ENCODE results near the gene IFT27.

IFT27 gene

GRCh38 chr22:36814801-36815200 lies 38.9 kb upstream of the IFT27 start:
- POLR2A ChIA-PET = no interaction called here
- CTCF ChIA-PET = interaction anchor here (0.9 kb wide), 1 partner anchor 41 kb away, joined by 3 read pairs; no protein-coding TSS in a partner anchor
- no peak for TF ChIP-seq CTCF (IDR thresholded peaks at IDR 0.05; ENCODE audit: insufficient read depth, low read length, missing control alignments)

GRCh38 chr22:36811094-36811800 lies 35.3 kb upstream of the IFT27 start:
- POLR2A ChIA-PET = no interaction called here
- CTCF ChIA-PET = interaction anchor here (2.6 kb wide), 1 partner anchor 45 kb away, joined by 9 read pairs; no protein-coding TSS in a partner anchor
- DNase-seq (ENCODE audit: low read depth, low spot score) = no peak
- no peak overlapping the region for H3K4me3 ChIP-seq (ENCODE audit: low read depth, low read length)
- TF ChIP-seq CTCF (IDR thresholded peaks at IDR 0.05; ENCODE audit: insufficient read depth, low read length, missing control alignments) = no peak

More at GRCh38 chr22:36814801-36815200, 38.9 kb upstream of the IFT27 start:
- DNase-seq (ENCODE audit: low read depth, low spot score) = no peak
- H3K4me3 ChIP-seq (ENCODE audit: low read depth, low read length) = no peak overlapping the region

- H3K4me3 ChIP-seq (ENCODE audit: low read depth, low read length) = no peak overlapping the region
- no peak for DNase-seq (ENCODE audit: low read depth, low spot score)
- TF ChIP-seq CTCF (IDR thresholded peaks at IDR 0.05; ENCODE audit: insufficient read depth, low read length, missing control alignments) = no peak
- ChIA-PET POLR2A (no interaction called here), CTCF (interaction anchor here (1.2 kb wide), 1 partner anchor 29 kb away, joined by 3 read pairs; no protein-coding TSS in a partner anchor)
Observed at GRCh38 chr22:36809351-36809750, 33.4 kb upstream of the IFT27 start.

GRCh38 chr22:36808721-36809344 lies 32.9 kb upstream of the IFT27 start:
- POLR2A ChIA-PET = no interaction called here
- CTCF ChIA-PET = interaction anchor here (1.0 to 1.2 kb wide), 2 partner anchors 28 to 169 kb away, joined by 3 read pairs; no protein-coding TSS in a partner anchor
- no peak overlapping the region for H3K4me3 ChIP-seq (ENCODE audit: low read depth, low read length)
- no peak for TF ChIP-seq CTCF (IDR thresholded peaks at IDR 0.05; ENCODE audit: insufficient read depth, low read length, missing control alignments)
- DNase-seq (ENCODE audit: low read depth, low spot score) = no peak

- POLR2A ChIA-PET = no interaction called here
- DNase-seq (ENCODE audit: low read depth, low spot score) = no peak
- CTCF ChIA-PET = no interaction called here
- no peak overlapping the region for H3K4me3 ChIP-seq (ENCODE audit: low read depth, low read length)
- no peak for TF ChIP-seq CTCF (IDR thresholded peaks at IDR 0.05; ENCODE audit: insufficient read depth, low read length, missing control alignments)
Observed at GRCh38 chr22:36807627-36808026, 31.7 kb upstream of the IFT27 start.

GRCh38 chr22:36806835-36807234 lies 30.9 kb upstream of the IFT27 start:
- ChIA-PET POLR2A (no interaction called here), CTCF (interaction anchor here (1.9 to 2.1 kb wide), 2 partner anchors 47 to 50 kb away, joined by 7 read pairs; no protein-coding TSS in a partner anchor)
- TF ChIP-seq CTCF (IDR thresholded peaks at IDR 0.05; ENCODE audit: insufficient read depth, low read length, missing control alignments) = no peak
- DNase-seq (ENCODE audit: low read depth, low spot score) = no peak
- H3K4me3 ChIP-seq (ENCODE audit: low read depth, low read length) = no peak overlapping the region
